WTC11 (cell line): ENCODE data around the gene SALL1.

Source experiments
- ATF3 ChIP-seq: sonication (generic); formaldehyde crosslinking; conservative IDR thresholded peaks from 2 replicates; pipeline ENCODE4 v1.8.1; 2022; ENCODE audit warnings: mild to moderate bottlenecking, missing genetic modification reagents
- CREM ChIP-seq: sonication (generic); formaldehyde crosslinking; IDR thresholded peaks from 2 replicates; pipeline ENCODE4 v1.8.1; 2022; ENCODE audit warnings: mild to moderate bottlenecking, missing genetic modification reagents, moderate library complexity
- CTCF ChIP-seq: fragments of 200-600 bp; IDR thresholded peaks from 2 replicates; pipeline ENCODE4 v1.8.0; 2022; ENCODE audit warnings: antibody characterized with exemption
- E2F1 ChIP-seq: sonication (generic); formaldehyde crosslinking; IDR thresholded peaks from 2 replicates; pipeline ENCODE4 v1.8.0; 2022; ENCODE audit warnings: mild to moderate bottlenecking, missing genetic modification reagents
- E2F4 ChIP-seq: sonication (generic); formaldehyde crosslinking; IDR thresholded peaks from 2 replicates; pipeline ENCODE4 v1.8.1; 2022; ENCODE audit warnings: low read depth, mild to moderate bottlenecking, moderate library complexity, missing genetic modification reagents, borderline replicate concordance
- HMGXB4 ChIP-seq: sonication (generic); formaldehyde crosslinking; IDR thresholded peaks from 2 replicates; pipeline ENCODE4 v1.8.1; 2023; ENCODE audit warnings: mild to moderate bottlenecking, moderate library complexity, missing genetic modification reagents
- IRF2 ChIP-seq: sonication (generic); formaldehyde crosslinking; IDR thresholded peaks from 2 replicates; pipeline ENCODE4 v1.8.0; 2022; ENCODE audit warnings: low read depth, missing genetic modification reagents, borderline replicate concordance
- USF1 ChIP-seq: sonication (generic); formaldehyde crosslinking; IDR thresholded peaks from 2 replicates; pipeline ENCODE4 v1.8.0; 2022; ENCODE audit warnings: mild to moderate bottlenecking, missing genetic modification reagents
- ZNF138 ChIP-seq: sonication (generic); formaldehyde crosslinking; conservative IDR thresholded peaks from 2 replicates; pipeline ENCODE4 v1.8.1; 2022; ENCODE audit warnings: mild to moderate bottlenecking, moderate library complexity, missing genetic modification reagents
- ZNF263 ChIP-seq: sonication (generic); formaldehyde crosslinking; IDR thresholded peaks from 2 replicates; pipeline ENCODE4 v1.8.1; 2022; ENCODE audit warnings: low read depth, mild to moderate bottlenecking, moderate library complexity, missing genetic modification reagents
- ZNF425 ChIP-seq: fragments of 250-450 bp; sonication (Bioruptor Pico); conservative IDR thresholded peaks from 2 replicates; pipeline ENCODE4 v1.9.0; 2021; ENCODE audit warnings: mild to moderate bottlenecking

- TF ChIP-seq CTCF: no peak
- no peak for TF ChIP-seq E2F4
- TF ChIP-seq E2F1: no peak
- no peak for TF ChIP-seq ATF3 (CRISPR knock-in tag)
- no peak for TF ChIP-seq ZNF263 (CRISPR knock-in tag)
- no peak for TF ChIP-seq HMGXB4 (CRISPR knock-in tag)
- no peak for TF ChIP-seq ZNF425
- TF ChIP-seq CREM: no peak
- TF ChIP-seq ZNF138 (CRISPR knock-in tag): no peak
- no peak for TF ChIP-seq IRF2 (CRISPR knock-in tag)
- TF ChIP-seq USF1: no peak
Measured at GRCh38 chr16:51197953-51198748, 47.1 kb upstream of the SALL1 start.
